Endothelial cell of umbilical vein (primary cell): Measurements from ENCODE around the gene PIF1. TPM values are rescaled to one million over a fixed set of nuclear protein-coding genes. Genes with fewer than 3 reads are reported as not detected.

Experiments
- BruUV-seq: library from RNA; stranded (reverse); fragments of 400-500 nt; replicated peaks from 2 replicates; lab custom pipeline; 2021; lab: Mats Ljungman, UMichigan
- CTCF ChIA-PET: fragments of 300-600, 350-600 bp; sonication (Branson Sonifier 250); formaldehyde crosslinking; loops from one replicate; lab custom pipeline; 2021; ENCODE audit warnings: antibody characterized with exemption, inconsistent platforms; lab: Charles Lee
- POLR2A ChIA-PET: fragments of 300-600, 350-600 bp; sonication (Branson Sonifier 250); formaldehyde crosslinking; loops from one replicate; lab custom pipeline; 2021; ENCODE audit warnings: antibody characterized with exemption, inconsistent platforms; lab: Charles Lee
- DNase-seq: peaks from one replicate; pipeline ENCODE4 v3.0.0-alpha.2; 2011; ENCODE audit warnings: low read depth, low spot score
- FAIRE-seq: peaks from 2 replicates; lab custom pipeline; 2011; peaks lifted over from hg19 to GRCh38; lab: Jason Lieb, UNC
- H2AFZ ChIP-seq: 2 replicates; pipeline ENCODE4 v1.6.0; 2012; ENCODE audit warnings: low read depth, low read length, control low read depth, inconsistent platforms
- H3K27ac ChIP-seq: 2 replicates; pipeline ENCODE4 v1.5.1; 2011; ENCODE audit warnings: low read depth, mild to moderate bottlenecking, control low read depth, low read length, moderate library complexity; ENCODE audit not compliant: insufficient read depth
- H3K27me3 ChIP-seq, 2 experiments: 2 replicates each; pipeline versions ENCODE4 v1.6.0 to v1.6.1; 2011; ENCODE audit warnings: low read length in 2 of 2, mixed read lengths in 1 of 2; ENCODE audit not compliant: control insufficient read depth in 2 of 2, insufficient read depth in 2 of 2
- H3K36me3 ChIP-seq, 2 experiments: 2 replicates in 1 of 2; 3 replicates in 1 of 2; pipeline ENCODE4 v1.5.1; 2011; ENCODE audit warnings: low read length in 2 of 2, mild to moderate bottlenecking in 1 of 2, moderate library complexity in 1 of 2; ENCODE audit not compliant: control insufficient read depth in 2 of 2, insufficient read depth in 2 of 2; ENCODE audit errors: extremely low read depth in 1 of 2
- H3K4me1 ChIP-seq: 3 replicates; pipeline ENCODE4 v1.5.1; 2011; ENCODE audit warnings: mild to moderate bottlenecking, low read length; ENCODE audit not compliant: control insufficient read depth, insufficient read depth; ENCODE audit errors: extremely low read depth
- H3K4me2 ChIP-seq: 2 replicates; pipeline ENCODE4 v1.6.1; 2011; ENCODE audit warnings: low read length, control low read depth, mixed read lengths; ENCODE audit not compliant: insufficient read depth
- H3K4me3 ChIP-seq, 3 experiments: fragments of 200-600 bp in 1 of 3; sonication (generic), shearing (Covaris generic) in 1 of 3; replicated peaks in 1 of 3; 2 replicates each; pipeline ENCODE4 v1.5.1; 2011 to 2016; ENCODE audit warnings: control low read depth in 3 of 3, low read length in 3 of 3, mild to moderate bottlenecking in 2 of 3, inconsistent platforms in 1 of 3, low read depth in 1 of 3, moderate library complexity in 1 of 3; ENCODE audit not compliant: insufficient read depth in 1 of 3
- H3K79me2 ChIP-seq: 2 replicates; pipeline ENCODE4 v1.6.0; 2012; ENCODE audit warnings: low read length, inconsistent platforms; ENCODE audit not compliant: control insufficient read depth, insufficient read depth
- H3K9ac ChIP-seq: replicated peaks from 2 replicates; pipeline ENCODE3; 2011; ENCODE audit warnings: low read length, control low read depth; ENCODE audit not compliant: insufficient read depth; ENCODE audit errors: extremely low read depth
- H3K9me1 ChIP-seq: replicated peaks from 3 replicates; pipeline ENCODE4 v1.6.0; 2011; ENCODE audit warnings: mild to moderate bottlenecking, low read length; ENCODE audit not compliant: control insufficient read depth, insufficient read depth; ENCODE audit errors: extremely low read depth
- H3K9me3 ChIP-seq: replicated peaks from 2 replicates; pipeline ENCODE4 v1.5.1; 2012; ENCODE audit warnings: low read length, inconsistent platforms; ENCODE audit not compliant: control insufficient read depth, insufficient read depth
- H4K20me1 ChIP-seq: replicated peaks from 2 replicates; pipeline ENCODE3; 2011; ENCODE audit warnings: mild to moderate bottlenecking, low read length; ENCODE audit not compliant: control insufficient read depth, insufficient read depth; ENCODE audit errors: extremely low read depth
- CTCF ChIP-seq, 2 donors: IDR thresholded peaks; 1 replicate in 1 of 2; 2 replicates in 1 of 2; pipeline ENCODE4 v1.5.1; 2011; ENCODE audit warnings: low read length in 2 of 2, mild to moderate bottlenecking in 2 of 2, moderate library complexity in 2 of 2, control low read depth in 1 of 2, inconsistent platforms in 1 of 2, low read depth in 1 of 2; ENCODE audit not compliant: insufficient read depth in 1 of 2; ENCODE audit errors: extremely low read depth in 1 of 2
- EZH2 ChIP-seq: IDR thresholded peaks from 2 replicates; pipeline ENCODE4 v1.6.1; 2012; ENCODE audit warnings: borderline replicate concordance, low read depth, mild to moderate bottlenecking, moderate library complexity, low read length, inconsistent platforms; ENCODE audit not compliant: severe bottlenecking
- FOS ChIP-seq: IDR thresholded peaks from 2 replicates; pipeline ENCODE4 v1.6.1; 2011; ENCODE audit warnings: mild to moderate bottlenecking, low read length, moderate library complexity, borderline replicate concordance; ENCODE audit not compliant: insufficient read depth
- GATA2 ChIP-seq: IDR thresholded peaks from 2 replicates; pipeline ENCODE4 v1.7.0; 2011; ENCODE audit warnings: low read depth, mild to moderate bottlenecking, moderate library complexity, mixed read lengths, low read length; ENCODE audit not compliant: insufficient read length, insufficient read depth
- JUN ChIP-seq: IDR thresholded peaks from 2 replicates; pipeline ENCODE4 v1.6.1; 2011; ENCODE audit warnings: borderline replicate concordance, low read depth; ENCODE audit not compliant: insufficient read length, insufficient read depth
- MAX ChIP-seq: IDR thresholded peaks from 2 replicates; pipeline ENCODE4 v1.6.1; 2011; ENCODE audit not compliant: insufficient read depth, insufficient read length
- MYC ChIP-seq: IDR thresholded peaks from one replicate; pipeline ENCODE4 v1.6.1; 2011; ENCODE audit warnings: mild to moderate bottlenecking, low read depth, low read length
- POLR2A ChIP-seq: IDR thresholded peaks from 2 replicates; pipeline ENCODE4 v1.6.1; 2012; ENCODE audit warnings: low read depth, mild to moderate bottlenecking, control low read depth, low read length
- POLR2AphosphoS5 ChIP-seq: IDR thresholded peaks from 2 replicates; pipeline ENCODE4 v1.6.1; 2012; ENCODE audit warnings: low read depth, mild to moderate bottlenecking, control low read depth, low read length, moderate library complexity; ENCODE audit not compliant: insufficient read depth
- dilution Hi-C: fragments of 300-500 bp; cut with MboI; formaldehyde crosslinking; loops from one replicate; pipeline ENCODE4 v1.15.0; 2019; ENCODE audit warnings: low sequenced_read_pairs; ENCODE audit not compliant: extremely low pct_ligation_motif_present
- intact Hi-C: fragments of 100-400 bp; cut with micrococcal nuclease; formaldehyde crosslinking; loops from one replicate; pipeline ENCODE4 v1.10.0; 2022
- polyA plus RNA-seq, 4 experiments: library from polyadenylated mRNA; depleted of rRNA in 3 of 4; stranded (reverse) in 3 of 4; unstranded in 1 of 4; fragments of >200 nt; gene quantifications; 2 replicates each; pipeline versions ENCODE4 v1.2.1 to v1.2.3, GENCODE V29; 2011 to 2012; ENCODE audit warnings: missing spikeins in 1 of 4
- total RNA-seq: library from RNA; stranded (reverse); gene quantifications from 2 replicates; pipeline ENCODE4 v1.2.3, GENCODE V29; 2021

Gene PIF1
- total and polyA plus RNA-seq, 2 donors (not counting 3 experiments of a cell fraction or from before 2014, with no cell fraction given): 18.6 to 52.7 TPM

GRCh38 chr15:64841060-64841343, 15.6 kb upstream of the PIF1 start:
- TSS peak; percentile 31 for BruUV-seq
- no peak for FAIRE-seq
- CTCF ChIA-PET: interaction anchor here (0.9 to 1.8 kb wide), 6 partner anchors 38 to 113 kb away, joined by 3 to 9 read pairs (median 4); no protein-coding TSS in a partner anchor

More at GRCh38 chr15:64841060-64841343, 15.6 kb upstream of the PIF1 start:
- H3K4me2 ChIP-seq: peak overlapping the region; percentile 75
- peaks cover 42% of the 10 kb centered on the region for H3K79me2 ChIP-seq
- TF ChIP-seq GATA2 (no peak), JUN (no peak), POLR2A (no peak), CTCF (IDR thresholded peaks at IDR 0.05; ENCODE audit: extremely low read depth in 1 of 2, insufficient read depth in 1 of 2, low read depth in 1 of 2, low read length in 2 of 2) (no peak), FOS (no peak), POLR2AphosphoS5 (no peak), MYC (no peak), MAX (no peak), EZH2 (no peak)
- H3K9me3 ChIP-seq: no peaks in the 10 kb centered on the region
- dilution Hi-C loops: no loop called here
- DNase-seq: no peak
- intact Hi-C loops: loop anchor here (1.0 to 5.0 kb wide), 3 partner anchors 16 to 146 kb away; partner anchors contain the start of genes PIF1 and SPG21
- no peaks in the 10 kb centered on the region for H3K9me1 ChIP-seq
- H3K9ac ChIP-seq: peak overlapping the region; percentile 33
- no peaks in the 10 kb centered on the region for H3K27me3 ChIP-seq
- peaks cover 43% of the 10 kb centered on the region for H3K4me1 ChIP-seq
- peak overlapping the region; percentile 55 for H2AFZ ChIP-seq
- no peaks in the 10 kb centered on the region for H4K20me1 ChIP-seq
- peak overlapping the region; percentile 57 for H3K27ac ChIP-seq
- H3K4me3 ChIP-seq: peak overlapping the region; percentile 18 to 70 (median 49)
- POLR2A ChIA-PET: interaction anchor here (0.7 to 1.3 kb wide), 6 partner anchors 15 to 464 kb away, joined by 3 to 6 read pairs (median 4); partner anchors contain the start of genes PIF1 and RNU5B-1
- no peaks in the 10 kb centered on the region for H3K36me3 ChIP-seq
